ENCODE data around the gene THBS4.

THBS4 gene

GRCh38 chr5:80037366-80037765 lies 2.2 kb downstream of the THBS4 start:
- H3K4me1 ChIP-seq: peaks cover 0 to 11% (median 4%) of the 10 kb centered on the region in 4 donors
- no peaks in the 10 kb centered on the region for H3K9me3 ChIP-seq
- DNase-seq: no peak
- TF ChIP-seq CTCF (IDR thresholded peaks at IDR 0.05): no peak
- no peaks in the 10 kb centered on the region for H3K36me3 ChIP-seq
- H3K27ac ChIP-seq: no peak overlapping the region
- H3K4me3 ChIP-seq: no peak overlapping the region
- intact Hi-C loops (cut with DNase I; ENCODE audit: low total_unique reads): no loop called here
- peaks cover 0 to 48% of the 10 kb centered on the region in 2 donors for H3K27me3 ChIP-seq

GRCh38 chr5:80039650-80040049 lies 4.5 kb downstream of the THBS4 start:
- H3K4me3 ChIP-seq: no peak overlapping the region
- DNase-seq: no peak
- TF ChIP-seq CTCF (IDR thresholded peaks at IDR 0.05): no peak
- intact Hi-C loops (cut with DNase I; ENCODE audit: low total_unique reads): no loop called here
- peaks cover 0 to 9% (median 4%) of the 10 kb centered on the region in 4 donors for H3K4me1 ChIP-seq
- H3K27me3 ChIP-seq: peaks cover 0 to 29% of the 10 kb centered on the region in 2 donors
- no peak overlapping the region for H3K27ac ChIP-seq
- no peaks in the 10 kb centered on the region for H3K36me3 ChIP-seq
- H3K9me3 ChIP-seq: no peaks in the 10 kb centered on the region

GRCh38 chr5:80041527-80041926 lies 6.4 kb downstream of the THBS4 start:
- peaks cover 0 to 16% of the 10 kb centered on the region in 2 donors for H3K27me3 ChIP-seq
- no peaks in the 10 kb centered on the region for H3K36me3 ChIP-seq
- no peak for DNase-seq
- no peaks in the 10 kb centered on the region for H3K4me1 ChIP-seq
- TF ChIP-seq CTCF (IDR thresholded peaks at IDR 0.05): no peak
- no peaks in the 10 kb centered on the region for H3K9me3 ChIP-seq
- intact Hi-C loops (cut with DNase I; ENCODE audit: low total_unique reads): no loop called here
- no peak overlapping the region for H3K4me3 ChIP-seq
- no peak overlapping the region for H3K27ac ChIP-seq

GRCh38 chr5:80042330-80042729 lies 7.2 kb downstream of the THBS4 start:
- Histone ChIP-seq H3K27ac (no peak overlapping the region), H3K36me3 (no peaks in the 10 kb centered on the region), H3K4me1 (no peaks in the 10 kb centered on the region), H3K9me3 (no peaks in the 10 kb centered on the region), H3K4me3 (no peak overlapping the region), H3K27me3 (peaks cover 0 to 12% of the 10 kb centered on the region in 2 donors)
- no peak for TF ChIP-seq CTCF (IDR thresholded peaks at IDR 0.05)
- DNase-seq: no peak
- intact Hi-C loops (cut with DNase I; ENCODE audit: low total_unique reads): no loop called here

- H3K27me3 ChIP-seq: peaks cover 0 to 12% of the 10 kb centered on the region in 2 donors
- no peak for TF ChIP-seq CTCF (IDR thresholded peaks at IDR 0.05)
- no peaks in the 10 kb centered on the region for H3K9me3 ChIP-seq
- H3K27ac ChIP-seq: no peak overlapping the region
- intact Hi-C loops (cut with DNase I; ENCODE audit: low total_unique reads): no loop called here
- DNase-seq: no peak
- H3K4me1 ChIP-seq: no peaks in the 10 kb centered on the region
- H3K4me3 ChIP-seq: no peak overlapping the region
- no peaks in the 10 kb centered on the region for H3K36me3 ChIP-seq
These were observed 8.0 kb downstream of the THBS4 start for GRCh38 chr5:80043187-80043586.
